ENCODE data around the gene GNG14. TPM values are rescaled to one million over a fixed set of nuclear protein-coding genes. Genes with fewer than 3 reads are reported as not detected.
"Not testable (repeated sequence)": the region's sequence is repeated elsewhere in the genome, so short reads cannot be mapped to it uniquely, and the experiment has no call there.

The GNG14 gene
- total RNA-seq, 2 donors from 2014 or later, result not detected

GRCh38 chr19:12675940-12676339 is 11.9 kb upstream of the GNG14 start:
- H3K4me3 Mint-ChIP-seq, result no peak overlapping the region
- H3K27me3 Mint-ChIP-seq, result no peaks in the 10 kb centered on the region
- H3K36me3 Mint-ChIP-seq (ENCODE audit: low read depth), result peaks cover 95% of the 10 kb centered on the region
- H3K9me3 Mint-ChIP-seq, result no peaks in the 10 kb centered on the region
- peak overlapping the region; percentile 66 for H3K27ac Mint-ChIP-seq
- no peak for ATAC-seq (replicated peaks)
- peaks cover 18% of the 10 kb centered on the region for H3K4me1 Mint-ChIP-seq

GRCh38 chr19:12676384-12676792 is 11.4 kb upstream of the GNG14 start:
- ATAC-seq (replicated peaks), result peak; percentile 42
- Mint-ChIP-seq H3K36me3 (ENCODE audit: low read depth) (peaks cover 97% of the 10 kb centered on the region), H3K27me3 (no peaks in the 10 kb centered on the region), H3K9me3 (no peaks in the 10 kb centered on the region), H3K4me3 (no peak overlapping the region), H3K27ac (peak overlapping the region; percentile 66), H3K4me1 (peaks cover 20% of the 10 kb centered on the region)

- Mint-ChIP-seq H3K9me3 (no peaks in the 10 kb centered on the region), H3K27ac (peak overlapping the region; percentile 66), H3K36me3 (ENCODE audit: low read depth) (peaks cover 97% of the 10 kb centered on the region), H3K4me1 (peaks cover 18% of the 10 kb centered on the region), H3K27me3 (no peaks in the 10 kb centered on the region), H3K4me3 (no peak overlapping the region)
- ATAC-seq (replicated peaks), result no peak
These were observed 10.9 kb upstream of the GNG14 start for GRCh38 chr19:12676928-12677327.

- not testable (repeated sequence) for H3K4me3 Mint-ChIP-seq; ATAC-seq (replicated peaks); H3K27ac Mint-ChIP-seq; H3K9me3 Mint-ChIP-seq; H3K27me3 Mint-ChIP-seq
- H3K36me3 Mint-ChIP-seq (ENCODE audit: low read depth), result peaks cover 86% of the 10 kb centered on the region
- peaks cover 14% of the 10 kb centered on the region for H3K4me1 Mint-ChIP-seq
These were observed 9.8 kb upstream of the GNG14 start for GRCh38 chr19:12678039-12678438.

GRCh38 chr19:12680034-12680433 is 7.8 kb upstream of the GNG14 start:
- ATAC-seq (replicated peaks), result no peak
- Mint-ChIP-seq H3K27me3 (no peaks in the 10 kb centered on the region), H3K4me3 (peak overlapping the region; percentile 92), H3K27ac (no peak overlapping the region), H3K36me3 (ENCODE audit: low read depth) (peaks cover 66% of the 10 kb centered on the region), H3K4me1 (peaks cover 14% of the 10 kb centered on the region), H3K9me3 (no peaks in the 10 kb centered on the region)

- ATAC-seq (replicated peaks), result peak; percentile 87
- Mint-ChIP-seq H3K27ac (peak within 1 kb of the TSS; percentile 85), H3K27me3 (no peaks in the 10 kb centered on the region), H3K36me3 (ENCODE audit: low read depth) (peaks cover 53% of the 10 kb centered on the region), H3K9me3 (no peaks in the 10 kb centered on the region), H3K4me1 (peaks cover 11% of the 10 kb centered on the region), H3K4me3 (peak within 1 kb of the TSS; percentile 92)
These were observed 6.5 kb upstream of the GNG14 start, which contains the start of gene DHPS for GRCh38 chr19:12681074-12681987. Gene DHPS, minus strand, starts transcription at chr19:12681880. Its CDS starts 114 bp downstream, at chr19:12681766.

GRCh38 chr19:12685831-12686230 is 2.0 kb upstream of the GNG14 start:
- Mint-ChIP-seq H3K36me3 (ENCODE audit: low read depth) (peaks cover 9% of the 10 kb centered on the region), H3K4me1 (peaks cover 4% of the 10 kb centered on the region), H3K27ac (peak overlapping the region; percentile 5), H3K9me3 (no peaks in the 10 kb centered on the region), H3K27me3 (no peaks in the 10 kb centered on the region), H3K4me3 (no peak overlapping the region)
- ATAC-seq (replicated peaks), result no peak

- Mint-ChIP-seq H3K9me3 (no peaks in the 10 kb centered on the region), H3K27ac (no peak overlapping the region), H3K27me3 (no peaks in the 10 kb centered on the region)
These were observed 1.2 kb downstream of the GNG14 start for GRCh38 chr19:12689012-12689411.

GRCh38 chr19:12689581-12690216 is 1.9 kb downstream of the GNG14 start:
- H3K4me3 Mint-ChIP-seq, result no peak overlapping the region
- ATAC-seq (replicated peaks), result no peak
- H3K4me1 Mint-ChIP-seq, result no peaks in the 10 kb centered on the region
- no peaks in the 10 kb centered on the region for H3K36me3 Mint-ChIP-seq (ENCODE audit: low read depth)
- H3K27me3 Mint-ChIP-seq, result no peaks in the 10 kb centered on the region
- no peaks in the 10 kb centered on the region for H3K9me3 Mint-ChIP-seq
- no peak overlapping the region for H3K27ac Mint-ChIP-seq

More at GRCh38 chr19:12689012-12689411, 1.2 kb downstream of the GNG14 start:
- no peaks in the 10 kb centered on the region for H3K4me1 Mint-ChIP-seq
- H3K36me3 Mint-ChIP-seq (ENCODE audit: low read depth), result no peaks in the 10 kb centered on the region
- no peak for ATAC-seq (replicated peaks)
- H3K4me3 Mint-ChIP-seq, result no peak overlapping the region

- Mint-ChIP-seq H3K27me3 (no peaks in the 10 kb centered on the region), H3K9me3 (no peaks in the 10 kb centered on the region), H3K27ac (no peak overlapping the region), H3K4me3 (no peak overlapping the region), H3K36me3 (ENCODE audit: low read depth) (peaks cover 6% of the 10 kb centered on the region), H3K4me1 (peaks cover under 1% of the 10 kb centered on the region)
- no peak for ATAC-seq (replicated peaks)
These were observed 5.2 kb downstream of the GNG14 start for GRCh38 chr19:12692960-12693359.

- no peak for ATAC-seq (replicated peaks)
- peaks cover 5% of the 10 kb centered on the region for H3K4me1 Mint-ChIP-seq
- H3K27me3 Mint-ChIP-seq, result no peaks in the 10 kb centered on the region
These were observed 6.8 kb downstream of the GNG14 start for GRCh38 chr19:12694641-12695040.

GRCh38 chr19:12695096-12695495 is 7.3 kb downstream of the GNG14 start:
- peak overlapping the region; percentile 89 for H3K4me3 Mint-ChIP-seq
- no peak overlapping the region for H3K27ac Mint-ChIP-seq
- H3K27me3 Mint-ChIP-seq, result no peaks in the 10 kb centered on the region
- peaks cover 18% of the 10 kb centered on the region for H3K36me3 Mint-ChIP-seq (ENCODE audit: low read depth)
- H3K4me1 Mint-ChIP-seq, result peaks cover 5% of the 10 kb centered on the region
- ATAC-seq (replicated peaks), result no peak
- H3K9me3 Mint-ChIP-seq, result no peaks in the 10 kb centered on the region

More at GRCh38 chr19:12694641-12695040, 6.8 kb downstream of the GNG14 start:
- Mint-ChIP-seq H3K36me3 (ENCODE audit: low read depth) (peaks cover 18% of the 10 kb centered on the region), H3K9me3 (no peaks in the 10 kb centered on the region), H3K4me3 (no peak overlapping the region), H3K27ac (no peak overlapping the region)

- Mint-ChIP-seq H3K27me3 (no peaks in the 10 kb centered on the region), H3K27ac (no peak overlapping the region), H3K9me3 (no peaks in the 10 kb centered on the region), H3K36me3 (ENCODE audit: low read depth) (peaks cover 18% of the 10 kb centered on the region), H3K4me1 (peaks cover 5% of the 10 kb centered on the region), H3K4me3 (peak overlapping the region; percentile 89)
- no peak for ATAC-seq (replicated peaks)
These were observed 7.7 kb downstream of the GNG14 start for GRCh38 chr19:12695514-12695913.

GRCh38 chr19:12695997-12696365 is 8.2 kb downstream of the GNG14 start:
- H3K4me1 Mint-ChIP-seq, result peaks cover 5% of the 10 kb centered on the region
- peaks cover 21% of the 10 kb centered on the region for H3K36me3 Mint-ChIP-seq (ENCODE audit: low read depth)
- no peaks in the 10 kb centered on the region for H3K27me3 Mint-ChIP-seq
- H3K27ac Mint-ChIP-seq, result peak overlapping the region; percentile 84
- H3K9me3 Mint-ChIP-seq, result no peaks in the 10 kb centered on the region
- H3K4me3 Mint-ChIP-seq, result peak overlapping the region; percentile 89
- ATAC-seq (replicated peaks), result peak; percentile 19
